HEK293 (cell line): ENCODE results near the gene IL33.

Experiments used
- CTCF ChIP-seq: fragments of 450-650 bp; formaldehyde crosslinking; IDR thresholded peaks from 2 replicates; pipeline ENCODE4 v1.5.1; 2016; ENCODE audit warnings: missing biosample characterization, missing genetic modification characterization
- YY1 ChIP-seq: fragments of 450-650 bp; formaldehyde crosslinking; IDR thresholded peaks from 2 replicates; pipeline ENCODE4 v1.5.1; 2018; ENCODE audit warnings: missing biosample characterization, missing genetic modification characterization
- ZNF138 ChIP-seq: fragments of 450-650 bp; formaldehyde crosslinking; IDR thresholded peaks from 2 replicates; pipeline ENCODE4 v1.5.1; 2016; ENCODE audit warnings: missing biosample characterization, missing genetic modification characterization, borderline replicate concordance
- ZNF280D ChIP-seq: fragments of 450-650 bp; formaldehyde crosslinking; IDR thresholded peaks from 2 replicates; pipeline ENCODE4 v1.5.1; 2016; ENCODE audit warnings: missing biosample characterization, missing genetic modification characterization

GRCh38 chr9:6212722-6213375, 2.8 kb upstream of the IL33 start:
- TF ChIP-seq YY1: no peak
- no peak for TF ChIP-seq CTCF (tag by site-specific recombination)
- TF ChIP-seq ZNF138 (tag by site-specific recombination): no peak
- TF ChIP-seq ZNF280D (tag by site-specific recombination): no peak
